LNCAP (cell line): Measurements from ENCODE around the gene ADSS1.

Experiments
- TF ChIP-seq, protein P1 (sequence below): fragments of 450-650 bp; IDR thresholded peaks from 2 replicates; pipeline ENCODE4 v1.5.1; 2017; ENCODE audit warnings: mild to moderate bottlenecking

Gene ADSS1

DNA sequence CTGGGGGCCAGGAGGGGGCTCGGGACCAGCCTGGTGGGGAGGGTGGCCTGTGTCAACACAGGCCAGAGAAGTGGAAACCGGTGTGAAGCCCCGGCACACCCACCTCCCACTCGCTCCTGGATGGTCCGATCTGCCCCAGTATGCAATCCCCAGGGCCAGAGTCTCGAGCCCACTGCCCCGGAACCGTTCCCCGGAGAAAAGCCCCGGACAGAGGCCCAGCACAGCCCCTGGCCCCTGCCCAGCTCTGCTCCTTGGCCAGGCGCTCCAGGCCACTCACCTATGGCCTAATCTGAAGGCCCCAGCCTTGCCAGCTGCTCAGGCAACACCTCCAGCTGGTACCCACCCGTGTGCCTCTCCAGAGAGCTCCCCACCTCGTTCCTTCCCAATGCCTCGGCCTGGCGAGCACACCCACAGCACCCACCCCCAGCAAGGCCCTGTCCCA, 53.8 kb downstream of the ADSS1 start:
- TF ChIP-seq, protein P1, sequence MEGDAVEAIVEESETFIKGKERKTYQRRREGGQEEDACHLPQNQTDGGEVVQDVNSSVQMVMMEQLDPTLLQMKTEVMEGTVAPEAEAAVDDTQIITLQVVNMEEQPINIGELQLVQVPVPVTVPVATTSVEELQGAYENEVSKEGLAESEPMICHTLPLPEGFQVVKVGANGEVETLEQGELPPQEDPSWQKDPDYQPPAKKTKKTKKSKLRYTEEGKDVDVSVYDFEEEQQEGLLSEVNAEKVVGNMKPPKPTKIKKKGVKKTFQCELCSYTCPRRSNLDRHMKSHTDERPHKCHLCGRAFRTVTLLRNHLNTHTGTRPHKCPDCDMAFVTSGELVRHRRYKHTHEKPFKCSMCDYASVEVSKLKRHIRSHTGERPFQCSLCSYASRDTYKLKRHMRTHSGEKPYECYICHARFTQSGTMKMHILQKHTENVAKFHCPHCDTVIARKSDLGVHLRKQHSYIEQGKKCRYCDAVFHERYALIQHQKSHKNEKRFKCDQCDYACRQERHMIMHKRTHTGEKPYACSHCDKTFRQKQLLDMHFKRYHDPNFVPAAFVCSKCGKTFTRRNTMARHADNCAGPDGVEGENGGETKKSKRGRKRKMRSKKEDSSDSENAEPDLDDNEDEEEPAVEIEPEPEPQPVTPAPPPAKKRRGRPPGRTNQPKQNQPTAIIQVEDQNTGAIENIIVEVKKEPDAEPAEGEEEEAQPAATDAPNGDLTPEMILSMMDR, result no peak

DNA sequence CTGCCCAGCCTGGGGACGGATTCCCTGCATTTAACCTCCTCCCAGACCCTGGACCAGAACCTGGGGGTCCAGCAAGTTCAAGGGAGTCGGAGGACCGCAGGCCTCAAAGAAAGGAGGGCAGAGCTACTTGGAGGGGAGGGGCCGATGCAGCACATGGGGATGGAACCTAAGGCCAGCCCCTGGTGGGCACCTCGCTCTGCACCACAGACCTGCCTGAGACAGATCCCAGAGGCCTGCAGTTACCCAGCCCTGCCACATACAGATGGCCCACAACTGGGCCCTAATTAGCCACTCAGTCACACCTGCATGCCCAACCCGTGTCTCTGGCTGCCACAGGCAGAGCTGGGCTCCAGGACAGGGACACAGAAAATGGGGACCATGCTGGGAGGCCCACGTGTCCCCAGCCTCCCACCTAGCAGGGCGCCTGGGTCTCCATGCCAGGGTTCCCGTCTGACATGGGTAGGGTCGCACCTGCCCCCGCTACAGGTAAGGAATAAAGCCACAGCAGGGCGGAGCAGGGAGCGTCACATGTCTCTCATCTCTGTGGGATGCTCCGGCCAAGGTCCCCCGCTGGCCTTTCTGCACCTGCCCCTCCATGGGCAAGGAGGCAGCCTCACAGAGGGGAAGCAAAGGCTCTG, 54.8 kb downstream of the ADSS1 start:
- TF ChIP-seq, protein P1, result no peak

DNA sequence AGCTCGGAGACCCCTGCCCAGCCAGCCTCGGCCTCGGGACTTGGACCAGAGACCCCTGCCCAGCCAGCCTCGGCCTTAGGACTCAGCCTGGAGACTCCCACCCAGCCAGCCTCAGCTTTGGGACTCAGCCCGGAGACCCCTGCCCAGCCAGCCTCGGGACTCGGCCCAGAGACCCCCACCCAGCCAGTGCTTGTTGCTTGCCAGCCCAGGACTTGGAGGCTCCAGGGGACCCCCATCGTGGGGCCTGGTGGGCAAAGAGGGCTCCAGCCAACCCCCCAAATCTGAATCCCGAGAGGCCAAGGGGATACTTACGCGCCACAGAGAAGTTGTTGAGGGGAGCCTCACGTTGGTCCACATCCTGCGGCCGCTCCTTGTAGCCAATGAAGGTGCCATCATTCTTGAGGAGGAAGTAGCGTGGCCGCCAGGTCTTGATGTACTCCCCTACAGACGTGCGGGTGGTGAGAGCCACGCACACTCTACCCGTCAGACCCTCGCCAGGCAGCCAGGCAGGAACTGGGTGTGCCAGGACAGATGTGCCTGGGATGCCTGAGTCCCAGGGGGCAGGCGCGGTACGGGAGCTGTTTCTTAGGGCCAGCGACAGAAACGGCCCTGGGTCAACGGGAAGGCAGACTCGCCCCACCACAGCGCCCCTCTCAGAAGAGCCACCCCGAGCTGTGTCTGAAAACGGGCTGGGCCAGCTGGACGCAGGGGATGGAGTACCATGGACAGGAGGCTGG, 55.9 kb downstream of the ADSS1 start:
- TF ChIP-seq, protein P1, result no peak

DNA sequence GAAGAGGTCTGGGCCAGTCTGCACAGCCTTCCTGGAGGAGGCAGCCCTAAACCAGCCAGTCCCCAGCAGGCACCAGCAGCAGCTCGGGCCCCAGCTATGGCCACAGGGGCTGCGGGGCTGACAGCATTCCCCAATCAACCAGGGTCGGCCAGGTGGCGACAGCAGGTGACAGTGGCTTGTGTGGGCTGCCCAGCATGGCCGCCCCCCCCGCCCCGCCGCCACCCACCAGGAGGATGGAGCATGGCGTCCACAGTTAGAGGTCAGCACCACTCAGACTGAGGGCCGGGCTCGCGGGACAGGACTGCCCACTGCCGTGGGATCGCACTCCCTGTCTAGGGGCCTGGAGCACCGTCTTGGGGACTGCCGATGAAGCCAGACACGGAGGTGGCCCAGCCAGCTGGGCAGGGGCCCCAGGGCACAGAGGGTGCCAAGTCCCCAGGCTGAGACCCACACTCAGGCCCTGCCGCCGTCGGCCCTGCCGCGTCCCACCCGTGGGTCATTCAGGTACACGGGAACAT, 56.5 kb downstream of the ADSS1 start:
- TF ChIP-seq, protein P1, result no peak

DNA sequence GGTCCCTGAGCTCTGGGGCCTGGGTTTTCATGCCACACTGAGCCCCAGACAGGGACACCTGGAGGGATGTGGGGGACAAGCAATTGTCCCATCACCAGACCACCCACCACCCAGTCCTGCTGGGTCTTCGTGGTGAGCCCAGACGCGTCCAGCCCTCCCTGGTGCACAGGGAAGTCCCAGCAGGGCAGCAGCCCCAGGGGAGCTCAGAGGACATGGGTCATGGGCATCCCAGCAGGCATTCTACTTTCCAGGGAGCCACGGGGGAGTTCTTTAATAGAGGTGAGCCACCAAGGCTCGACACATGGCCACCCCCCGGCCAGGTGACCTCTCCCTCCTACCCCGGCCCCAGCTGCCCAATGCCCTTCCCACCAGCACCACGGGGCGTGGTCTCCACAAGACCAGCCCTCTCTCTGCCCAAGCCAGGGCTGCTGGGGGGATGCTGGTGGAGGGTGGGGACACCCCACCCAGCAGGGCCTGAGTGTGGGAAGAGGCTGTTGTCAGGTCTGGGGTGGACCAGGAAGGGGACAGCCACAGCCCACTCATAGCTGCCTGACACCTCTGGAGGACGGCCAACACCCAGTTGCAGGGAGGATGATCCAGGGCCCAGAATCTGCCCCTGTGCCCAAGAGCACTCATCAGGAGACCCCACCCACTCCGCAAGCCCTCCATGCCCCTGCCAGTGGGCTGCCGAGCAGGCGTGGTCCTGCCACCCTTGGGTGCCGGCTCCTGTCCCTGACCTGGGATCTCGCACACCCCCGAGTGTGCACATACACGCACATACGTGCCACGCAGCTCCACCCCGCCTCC, 57.4 kb downstream of the ADSS1 start:
- TF ChIP-seq, protein P1, result no peak

DNA sequence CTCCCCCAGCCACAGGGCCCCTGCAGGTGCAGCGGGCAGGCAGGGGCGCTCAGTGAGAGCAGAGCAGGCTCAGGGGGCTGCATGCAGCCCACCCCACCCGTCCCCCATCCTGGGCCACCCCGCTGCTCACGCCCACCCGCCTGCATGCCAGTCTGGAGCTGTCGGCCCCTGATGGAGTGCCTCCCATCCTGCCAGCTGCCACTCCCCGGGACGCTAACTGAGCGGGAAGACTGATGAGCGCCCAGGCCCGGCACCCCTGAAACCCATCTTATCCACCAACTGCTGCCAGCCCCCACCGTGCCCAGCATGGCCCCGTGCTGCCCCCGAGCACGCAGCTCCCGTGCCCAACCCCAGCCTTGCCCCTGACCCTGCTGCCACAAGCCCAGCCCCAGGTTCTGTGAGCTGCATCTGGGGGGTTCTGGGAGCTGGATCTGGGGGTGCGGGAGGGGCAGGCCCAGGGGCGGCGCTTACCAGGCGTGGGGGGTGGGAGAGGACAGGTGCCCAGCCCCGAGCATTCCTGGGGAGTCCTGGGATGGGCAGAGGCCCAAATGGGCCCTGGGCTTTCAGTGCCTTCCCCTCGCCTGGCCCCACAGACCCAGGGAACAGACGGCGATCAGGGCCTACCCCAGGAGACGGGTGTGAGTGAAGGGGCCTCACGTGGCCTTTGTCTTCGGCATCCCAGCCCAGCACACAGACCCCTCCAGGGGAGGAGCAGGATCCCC, 58.2 kb downstream of the ADSS1 start:
- TF ChIP-seq, protein P1, result no peak

DNA sequence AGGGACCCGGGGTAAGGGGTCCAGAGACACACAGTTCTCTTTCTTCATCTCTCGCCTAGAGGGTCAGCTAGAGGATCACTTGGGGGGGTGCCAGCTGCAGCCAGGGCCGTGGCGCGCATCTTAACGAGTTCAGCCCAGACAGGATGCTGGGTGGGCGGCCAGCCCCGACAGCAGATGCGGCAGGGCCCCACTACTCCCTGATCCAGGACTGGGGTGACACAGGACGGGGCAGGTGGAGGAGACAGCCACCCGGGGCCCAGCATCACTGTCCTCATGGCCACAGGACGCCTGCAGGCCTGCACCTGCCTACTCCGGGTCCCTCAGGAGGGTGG, 58.7 kb downstream of the ADSS1 start:
- TF ChIP-seq, protein P1, result no peak
